ENCODE data around the gene HELT. TPM values are rescaled to one million over a fixed set of nuclear protein-coding genes. Genes with fewer than 3 reads are reported as not detected.
"Not testable (repeated sequence)": the region's sequence is repeated elsewhere in the genome, so short reads cannot be mapped to it uniquely, and the experiment has no call there.

Gene HELT
- total and polyA plus RNA-seq, 2 donors from 2014 or later = 0.37 TPM; not detected in 1

DNA sequence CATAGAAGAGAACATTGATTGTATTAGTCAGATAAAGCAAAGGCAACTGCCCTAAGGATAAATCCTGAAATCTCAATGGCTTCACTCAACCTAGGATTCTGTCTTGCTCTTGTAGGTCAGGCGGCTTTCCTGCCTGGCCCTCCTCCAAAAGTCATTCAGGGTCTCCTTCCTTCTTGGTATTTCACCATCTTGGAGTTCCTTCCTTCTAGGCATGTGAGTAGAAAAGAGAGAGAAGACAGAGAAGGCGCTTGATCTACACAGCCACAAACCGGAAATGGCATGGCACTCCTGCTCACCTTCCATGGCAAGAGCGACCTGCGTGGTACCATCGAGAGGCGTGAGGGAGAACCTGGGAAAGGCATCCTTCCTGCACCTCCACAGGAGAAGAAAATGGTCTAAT lies 45.3 kb upstream of the HELT start:
- DNase-seq (no peak), FAIRE-seq (no peak)
- no peaks in the 10 kb centered on the region for H3K9me3 ChIP-seq (ENCODE audit: control insufficient read depth in 2 of 3, insufficient read depth in 1 of 3, low read length in 3 of 3)
- no peak overlapping the region for H3K4me3 ChIP-seq (ENCODE audit: low read length in 3 of 3)
- intact Hi-C loops (cut with DNase I) = no loop called here
- no peaks in the 10 kb centered on the region for H3K27me3 ChIP-seq (ENCODE audit: control insufficient read depth, insufficient read depth, low read length)
- peaks cover 0 to 8% (median 7%) of the 10 kb centered on the region in 3 donors for H3K4me1 ChIP-seq (ENCODE audit: control insufficient read depth in 2 of 3, insufficient read depth in 2 of 3, low read depth in 1 of 3, low read length in 3 of 3)
- no peak overlapping the region for H3K9ac ChIP-seq (ENCODE audit: low read length in 3 of 3)
- no peak overlapping the region for H3K27ac ChIP-seq (ENCODE audit: low read depth in 2 of 2, low read length in 2 of 2)
- TF ChIP-seq, protein P1, sequence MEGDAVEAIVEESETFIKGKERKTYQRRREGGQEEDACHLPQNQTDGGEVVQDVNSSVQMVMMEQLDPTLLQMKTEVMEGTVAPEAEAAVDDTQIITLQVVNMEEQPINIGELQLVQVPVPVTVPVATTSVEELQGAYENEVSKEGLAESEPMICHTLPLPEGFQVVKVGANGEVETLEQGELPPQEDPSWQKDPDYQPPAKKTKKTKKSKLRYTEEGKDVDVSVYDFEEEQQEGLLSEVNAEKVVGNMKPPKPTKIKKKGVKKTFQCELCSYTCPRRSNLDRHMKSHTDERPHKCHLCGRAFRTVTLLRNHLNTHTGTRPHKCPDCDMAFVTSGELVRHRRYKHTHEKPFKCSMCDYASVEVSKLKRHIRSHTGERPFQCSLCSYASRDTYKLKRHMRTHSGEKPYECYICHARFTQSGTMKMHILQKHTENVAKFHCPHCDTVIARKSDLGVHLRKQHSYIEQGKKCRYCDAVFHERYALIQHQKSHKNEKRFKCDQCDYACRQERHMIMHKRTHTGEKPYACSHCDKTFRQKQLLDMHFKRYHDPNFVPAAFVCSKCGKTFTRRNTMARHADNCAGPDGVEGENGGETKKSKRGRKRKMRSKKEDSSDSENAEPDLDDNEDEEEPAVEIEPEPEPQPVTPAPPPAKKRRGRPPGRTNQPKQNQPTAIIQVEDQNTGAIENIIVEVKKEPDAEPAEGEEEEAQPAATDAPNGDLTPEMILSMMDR (IDR thresholded peaks at IDR 0.05; ENCODE audit: borderline replicate concordance, extremely low read depth, insufficient read depth) = no peak
- H3K36me3 ChIP-seq (ENCODE audit: control insufficient read depth in 2 of 3, insufficient read depth in 3 of 3, low read length in 3 of 3) = no peaks in the 10 kb centered on the region

DNA sequence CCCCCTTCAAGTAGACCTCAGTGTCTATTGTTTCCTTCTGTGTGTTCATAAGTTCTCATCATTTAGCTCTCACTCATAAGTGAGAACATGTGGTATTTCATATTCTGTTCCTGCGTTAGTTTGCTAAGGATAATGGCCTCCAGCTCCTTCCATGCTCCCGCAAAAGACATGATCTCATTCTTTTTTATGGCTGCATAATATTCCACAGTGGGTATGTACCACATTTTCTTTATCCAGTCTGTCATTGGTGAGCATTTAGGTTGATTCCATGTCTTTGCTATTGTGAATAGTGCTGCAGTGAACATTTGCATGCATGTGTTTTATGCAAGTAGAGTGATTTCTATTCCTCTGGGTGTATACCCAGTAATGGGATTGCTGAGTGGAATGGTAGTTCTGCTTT lies 41.9 kb upstream of the HELT start:
- H3K9ac ChIP-seq (ENCODE audit: low read length in 3 of 3); intact Hi-C loops (cut with DNase I); FAIRE-seq: not testable (repeated sequence)

DNA sequence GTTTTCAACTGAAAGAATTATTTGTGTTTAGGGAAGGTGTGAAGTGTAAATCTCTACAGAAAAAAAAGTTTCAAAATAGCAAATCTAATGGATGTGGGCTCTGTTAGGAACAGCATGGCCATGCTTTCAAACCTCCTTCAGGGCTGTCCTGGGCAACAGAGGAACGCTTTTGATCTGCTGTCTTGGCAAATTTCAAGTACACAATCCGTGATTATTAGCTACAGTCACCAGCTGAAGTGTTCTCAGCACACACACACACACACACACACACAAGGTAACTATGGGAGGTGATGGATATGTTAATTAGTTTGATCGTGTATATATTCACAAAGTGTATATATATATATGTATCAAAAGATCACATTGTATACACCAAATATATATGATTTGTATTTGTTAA lies 40.5 kb upstream of the HELT start:
- FAIRE-seq = no peak
- Histone ChIP-seq H3K4me1 (ENCODE audit: control insufficient read depth in 2 of 3, insufficient read depth in 2 of 3, low read depth in 1 of 3, low read length in 3 of 3) (no peaks in the 10 kb centered on the region), H3K9me3 (ENCODE audit: control insufficient read depth in 2 of 3, insufficient read depth in 1 of 3, low read length in 3 of 3) (no peaks in the 10 kb centered on the region), H3K27ac (ENCODE audit: low read depth in 2 of 2, low read length in 2 of 2) (no peak overlapping the region), H3K36me3 (ENCODE audit: control insufficient read depth in 2 of 3, insufficient read depth in 3 of 3, low read length in 3 of 3) (no peaks in the 10 kb centered on the region), H3K27me3 (ENCODE audit: control insufficient read depth, insufficient read depth, low read length) (no peaks in the 10 kb centered on the region), H3K9ac (ENCODE audit: low read length in 3 of 3) (no peak overlapping the region), H3K4me3 (ENCODE audit: low read length in 3 of 3) (no peak overlapping the region)
- intact Hi-C loops (cut with DNase I) = no loop called here
- no peak for DNase-seq
- TF ChIP-seq, protein P1 (IDR thresholded peaks at IDR 0.05; ENCODE audit: borderline replicate concordance, extremely low read depth, insufficient read depth) = no peak

More for the DNA sequence above, 41.9 kb upstream of the HELT start:
- H3K27ac ChIP-seq (ENCODE audit: low read depth in 2 of 2, low read length in 2 of 2); H3K4me1 ChIP-seq (ENCODE audit: control insufficient read depth in 2 of 3, insufficient read depth in 2 of 3, low read depth in 1 of 3, low read length in 3 of 3); H3K27me3 ChIP-seq (ENCODE audit: control insufficient read depth, insufficient read depth, low read length); H3K36me3 ChIP-seq (ENCODE audit: control insufficient read depth in 2 of 3, insufficient read depth in 3 of 3, low read length in 3 of 3); H3K4me3 ChIP-seq (ENCODE audit: low read length in 3 of 3); DNase-seq; H3K9me3 ChIP-seq (ENCODE audit: control insufficient read depth in 2 of 3, insufficient read depth in 1 of 3, low read length in 3 of 3): not testable (repeated sequence)

DNA sequence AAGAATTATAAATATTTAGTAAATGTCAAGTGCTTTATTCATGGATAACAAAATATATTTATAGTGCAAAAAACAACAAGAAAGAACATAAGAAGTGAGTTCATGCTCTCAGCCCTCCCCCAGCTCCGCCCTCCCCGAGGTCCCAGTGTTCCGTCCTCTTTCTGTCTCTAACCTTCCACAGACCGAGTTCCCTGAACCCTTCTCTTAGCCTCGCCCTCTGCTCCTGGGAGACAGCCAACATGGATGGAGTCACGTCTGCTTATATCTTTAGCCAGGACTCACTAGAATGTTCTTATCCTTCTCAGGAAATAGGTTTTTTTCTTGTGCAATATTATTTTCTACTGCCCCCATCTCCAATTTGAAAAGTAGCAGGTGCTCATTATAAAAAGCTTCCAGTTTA lies 40.1 kb upstream of the HELT start:
- no peak for FAIRE-seq
- H3K4me3 ChIP-seq (ENCODE audit: low read length in 3 of 3) = no peak overlapping the region
- H3K4me1 ChIP-seq (ENCODE audit: control insufficient read depth in 2 of 3, insufficient read depth in 2 of 3, low read depth in 1 of 3, low read length in 3 of 3) = peaks cover 0 to under 1% (median 0%) of the 10 kb centered on the region in 3 donors
- TF ChIP-seq, protein P1 (IDR thresholded peaks at IDR 0.05; ENCODE audit: borderline replicate concordance, extremely low read depth, insufficient read depth) = no peak
- no peaks in the 10 kb centered on the region for H3K9me3 ChIP-seq (ENCODE audit: control insufficient read depth in 2 of 3, insufficient read depth in 1 of 3, low read length in 3 of 3)
- intact Hi-C loops (cut with DNase I) = no loop called here
- no peak overlapping the region for H3K9ac ChIP-seq (ENCODE audit: low read length in 3 of 3)
- no peaks in the 10 kb centered on the region for H3K36me3 ChIP-seq (ENCODE audit: control insufficient read depth in 2 of 3, insufficient read depth in 3 of 3, low read length in 3 of 3)
- no peak overlapping the region for H3K27ac ChIP-seq (ENCODE audit: low read depth in 2 of 2, low read length in 2 of 2)
- DNase-seq = no peak
- no peaks in the 10 kb centered on the region for H3K27me3 ChIP-seq (ENCODE audit: control insufficient read depth, insufficient read depth, low read length)
